Heart left ventricle (tissue), 13 donors: ENCODE measurements around the gene SGK1.

Source experiments
- CTCF ChIP-seq, 12 donors: fragments of 200-600 bp; sonication (generic) in 4 of 12; IDR thresholded peaks; one replicate each; pipeline versions ENCODE4 v1.5.0 to v1.8.0; 2018 to 2022; ENCODE audit warnings: antibody characterized with exemption in 12 of 12, mild to moderate bottlenecking in 5 of 12
- POLR2A ChIP-seq, 2 donors: fragments of 450-650 bp; IDR thresholded peaks; one replicate each; pipeline ENCODE4 v1.6.1; 2017; ENCODE audit warnings: antibody characterized with exemption in 2 of 2, mild to moderate bottlenecking in 2 of 2, moderate library complexity in 2 of 2
- donor health status: ischemic (EF 13 %, LVEDD 7.1; RV severe dilation, severe dysfunction).
- donor health status: DM: no; HTN: yes; CAD: no.
- donor health status: DM: no; HTN: no; CAD: no.
- donor health status: ischemic (EF 25% LVEDD 6.9; RV normal size, moderate dysfunction).
- donor health status: ischemic (EF 25% LVEDD 5.7; RV mildly dilated, moderate dysfunction).
- donor health status: ischemic (EF 35%, LVEDD 5.7; RV mildly dilated, moderate dysfunction).
- donor health status: nonischemic (EF 11% LVEDD 7.7; RV severe dilation, severe dysfunction).
- donor health status: DM: yes; HTN: yes; CAD: no.
- donor health status: PGD.
- donor health status: ischemic (EF 29% LVEDD 5.4; RV normal size, mild dysfunction).
- donor health status: nonischemic (EF 23%, LVEDD 6.1; RV moderate dilation, normal function).

GRCh38 chr6:134168590-134169208, 149.2 kb downstream of the SGK1 start:
- no peak for TF ChIP-seq CTCF (IDR thresholded peaks at IDR 0.05)
- no peak for TF ChIP-seq POLR2A (IDR thresholded peaks at IDR 0.05)
